Right renal cortex interstitium (tissue), 3 donors: ENCODE measurements around the gene SAP25. TPM values are rescaled to one million over a fixed set of nuclear protein-coding genes. Genes with fewer than 3 reads are reported as not detected.
"Not testable (repeated sequence)": the region's sequence is repeated elsewhere in the genome, so short reads cannot be mapped to it uniquely, and the experiment has no call there.

Experiments used
- DNase-seq, 3 donors: peaks; one replicate each; pipeline ENCODE4 v3.0.0-alpha.2; 2013; ENCODE audit warnings: low read depth in 3 of 3, low spot score in 2 of 3
- polyA plus RNA-seq, 3 donors: library from polyadenylated mRNA; unstranded; fragments of 120-200 nt; gene quantifications; one replicate each; pipeline ENCODE4 v1.2.1, GENCODE V29; 2013; ENCODE audit not compliant: insufficient read length in 3 of 3

SAP25 gene
- polyA plus RNA-seq, 3 donors = 0.82 to 1.7 (median 1.6) TPM

DNA sequence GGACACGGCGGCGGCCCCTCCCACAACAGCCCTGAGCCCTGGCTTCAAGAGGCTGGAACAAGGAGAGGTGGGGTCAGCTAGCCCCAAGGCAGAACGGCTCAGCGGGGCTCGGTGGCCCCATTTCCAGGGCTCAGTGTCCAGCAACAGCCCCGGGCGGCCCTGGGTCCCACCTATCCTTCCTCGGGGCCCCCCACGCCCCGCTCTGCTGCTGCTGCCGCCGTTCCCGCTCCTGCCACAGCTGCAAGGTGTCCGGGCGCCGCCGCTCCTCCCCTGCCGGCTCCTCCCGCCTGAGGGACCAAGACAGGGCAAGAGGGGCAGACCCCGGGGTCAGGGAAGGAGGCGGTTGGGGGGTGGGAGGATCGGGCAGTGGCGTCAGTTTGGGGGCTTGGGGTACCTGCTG, 3.4 kb upstream of the SAP25 start:
- no peak for DNase-seq

DNA sequence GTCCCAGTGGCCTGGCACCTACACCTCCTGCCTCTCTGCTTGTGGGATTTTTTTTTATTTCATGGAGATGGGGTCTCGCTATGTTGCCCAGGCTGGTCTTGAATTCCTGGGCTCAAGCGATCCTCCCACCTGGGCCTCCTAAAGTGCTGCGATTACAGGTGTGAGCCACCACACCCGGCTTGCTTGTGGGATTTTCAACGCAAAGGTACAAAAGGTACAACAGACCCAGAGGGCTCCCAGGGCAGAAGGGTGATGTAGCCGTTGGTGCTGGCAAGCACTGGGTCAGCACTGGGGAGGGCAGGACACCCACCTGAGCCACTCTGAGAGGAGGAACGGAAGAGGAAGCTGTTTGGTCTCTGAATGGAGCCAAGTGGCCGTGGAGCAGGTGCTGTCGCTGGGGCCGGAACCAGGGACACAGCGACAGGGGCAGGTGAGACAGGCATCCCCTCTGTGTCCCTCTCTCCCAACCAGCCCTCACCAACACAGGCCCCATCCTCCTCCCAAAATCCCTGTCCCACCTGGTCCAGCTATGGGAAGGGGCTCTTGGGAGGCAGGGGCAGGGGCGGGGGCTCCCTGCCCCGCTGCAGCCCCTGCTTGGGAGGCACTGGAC, 2.8 kb upstream of the SAP25 start:
- no peak for DNase-seq

- no peak for DNase-seq
Measured at GRCh38 chr7:100575746-100576383, 2.2 kb upstream of the SAP25 start.

- DNase-seq = no peak
Measured at GRCh38 chr7:100575206-100575631, 1.5 kb upstream of the SAP25 start.

DNA sequence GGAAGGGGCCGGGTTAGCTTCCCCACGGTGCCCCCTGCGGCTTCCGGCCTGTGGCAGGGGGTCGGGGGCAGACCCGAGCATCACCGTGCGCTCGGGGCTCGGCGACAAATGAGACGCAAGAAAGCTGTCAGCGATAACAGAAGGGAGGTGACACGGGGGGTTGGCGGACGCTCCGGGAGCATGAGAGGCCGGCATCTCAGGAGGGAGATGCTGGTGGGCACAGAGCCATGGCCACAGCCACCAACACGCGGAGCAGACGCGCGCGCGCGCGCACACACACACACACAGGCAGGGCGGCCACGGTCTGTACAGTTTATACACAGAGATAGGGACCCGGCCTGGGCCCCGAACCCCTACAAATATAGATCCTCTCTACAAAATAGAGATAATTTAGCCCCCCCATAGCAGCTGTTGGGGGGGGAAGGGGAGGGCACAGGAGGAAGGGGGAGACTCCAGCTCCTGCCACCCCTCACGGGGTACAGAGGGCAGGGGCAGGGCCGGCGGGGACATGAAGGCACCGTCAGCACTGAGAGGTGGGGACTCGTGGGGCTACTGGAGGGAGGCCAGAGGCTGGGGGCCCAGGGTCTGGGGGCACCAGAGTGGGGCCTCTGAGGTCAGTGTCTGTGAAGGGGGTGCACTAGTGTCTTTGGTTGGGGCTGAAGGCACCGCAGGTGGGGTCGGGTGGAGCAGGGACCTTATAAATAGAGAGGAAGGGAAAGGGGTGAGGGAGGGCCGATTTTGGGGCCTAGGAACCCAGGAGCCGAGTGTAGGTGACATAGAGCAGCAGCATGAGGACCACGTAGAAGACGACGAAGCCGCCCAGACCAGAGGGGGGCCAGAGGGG, 884 bp upstream of the SAP25 start:
- no peak for DNase-seq

GRCh38 chr7:100572949-100573675, 588 bp downstream of the SAP25 start:
- DNase-seq = no peak

DNA sequence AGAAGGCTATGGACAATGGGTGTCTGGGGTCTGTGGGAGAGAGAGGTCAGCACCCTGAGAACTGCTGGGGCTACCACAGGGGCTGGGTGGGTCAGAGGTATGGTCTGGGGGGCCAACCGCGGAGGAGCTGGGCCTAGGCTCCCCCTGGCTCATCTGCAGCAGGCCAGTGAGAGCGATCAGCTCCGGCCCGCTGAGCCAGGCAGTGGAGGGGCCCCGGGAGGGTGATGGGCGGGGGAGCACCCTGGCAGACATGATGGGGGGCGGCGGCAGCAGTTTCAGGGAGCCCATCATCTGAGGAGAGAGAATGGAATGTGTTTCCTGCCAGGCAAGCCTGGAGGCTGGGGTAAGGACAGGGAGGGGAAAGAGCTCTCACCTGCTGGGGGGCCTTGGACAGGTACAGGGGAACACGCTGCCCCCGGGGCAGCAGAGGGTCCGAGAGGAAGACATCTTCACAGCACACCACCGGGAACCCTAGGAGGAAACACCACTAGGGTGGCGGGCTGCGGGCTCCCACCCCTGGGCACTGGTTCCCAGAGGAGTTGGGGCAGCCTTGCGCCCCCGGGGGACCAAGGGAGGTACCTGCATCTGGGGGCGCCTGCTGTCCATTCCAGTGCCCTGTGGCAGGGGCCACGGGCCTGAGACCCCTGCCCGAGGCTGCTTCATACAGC, 1.3 kb downstream of the SAP25 start:
- no peak for DNase-seq

GRCh38 chr7:100571829-100572116, 1.9 kb downstream of the SAP25 start:
- DNase-seq = no peak

DNA sequence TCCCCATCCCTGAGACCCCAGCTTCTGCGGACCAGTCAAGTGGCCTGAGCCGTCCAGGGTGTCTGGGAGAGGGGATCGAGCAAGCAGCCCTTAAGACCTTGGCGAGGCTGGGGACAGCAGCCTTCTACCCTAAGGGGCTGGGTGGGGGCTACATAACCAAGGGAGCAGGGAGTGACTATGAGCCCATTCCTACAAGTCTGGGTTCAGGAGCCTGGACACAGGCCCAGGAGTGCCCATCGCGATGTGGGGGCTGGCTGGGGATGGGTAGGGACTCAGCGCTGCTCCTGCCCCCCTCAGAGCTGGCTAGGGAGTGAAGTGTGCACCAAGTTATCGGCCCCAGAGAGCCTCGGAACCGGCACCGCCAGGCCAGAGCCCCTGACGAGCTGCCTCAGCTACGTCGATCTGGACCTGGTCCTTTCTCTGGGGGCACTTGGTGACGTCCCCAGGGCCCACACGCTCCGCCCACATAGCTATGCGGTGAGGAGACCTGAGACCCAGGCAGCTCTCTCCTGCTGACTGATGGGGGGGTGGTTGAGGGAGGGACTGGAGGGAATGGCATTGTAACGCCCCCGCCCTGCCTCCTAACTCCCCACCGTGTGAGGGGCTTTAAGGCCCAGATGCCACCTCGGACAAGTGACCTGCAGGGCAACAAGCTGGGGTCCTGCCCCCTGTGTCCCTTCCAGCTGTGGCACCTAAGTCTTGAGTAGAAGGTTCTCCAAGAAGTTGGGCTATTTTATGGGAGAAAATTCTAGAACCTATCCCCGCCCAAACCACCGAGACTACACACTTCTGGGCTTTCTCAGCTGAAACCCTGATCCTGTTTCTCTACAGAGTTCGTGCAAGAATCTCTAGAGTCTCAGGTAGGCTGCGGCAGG, 2.5 kb downstream of the SAP25 start:
- no peak for DNase-seq

GRCh38 chr7:100568896-100569844, 4.5 kb downstream of the SAP25 start:
- DNase-seq = no peak

DNA sequence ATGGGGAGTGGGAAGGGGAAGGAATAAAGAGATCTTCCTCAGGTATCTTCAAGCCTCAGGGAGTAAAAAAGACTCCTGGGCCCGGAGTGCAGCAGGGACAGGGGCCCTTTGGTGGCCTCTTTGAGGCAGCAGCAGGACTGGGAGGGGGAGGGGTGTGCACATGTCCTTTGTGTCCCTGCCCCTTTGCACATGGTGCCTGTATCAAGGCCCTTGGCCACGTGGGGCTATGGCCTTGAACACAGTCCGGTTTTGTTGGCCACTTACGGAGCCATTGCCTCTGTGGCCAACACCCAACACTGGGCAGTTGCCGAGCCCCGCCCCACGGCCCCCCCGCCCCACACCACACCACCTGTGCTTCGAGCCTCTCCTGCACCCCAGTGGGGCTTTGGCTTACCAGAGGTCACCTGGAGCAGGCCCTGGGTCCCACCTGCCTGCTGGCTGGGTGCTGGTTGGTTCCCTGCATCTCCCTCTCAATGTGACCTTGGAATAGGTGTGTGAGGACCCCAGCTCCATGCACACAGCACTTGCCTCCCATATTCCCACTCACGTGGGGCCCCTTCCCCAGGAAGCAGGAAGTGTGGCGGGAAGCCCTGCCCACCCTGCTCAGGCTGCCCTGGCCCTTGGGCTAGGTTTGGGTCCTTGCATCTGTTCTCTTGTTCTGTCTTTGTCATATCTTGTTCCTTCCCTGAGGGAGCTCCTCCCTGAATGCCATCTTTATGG, 5.4 kb downstream of the SAP25 start:
- no peak for DNase-seq

DNA sequence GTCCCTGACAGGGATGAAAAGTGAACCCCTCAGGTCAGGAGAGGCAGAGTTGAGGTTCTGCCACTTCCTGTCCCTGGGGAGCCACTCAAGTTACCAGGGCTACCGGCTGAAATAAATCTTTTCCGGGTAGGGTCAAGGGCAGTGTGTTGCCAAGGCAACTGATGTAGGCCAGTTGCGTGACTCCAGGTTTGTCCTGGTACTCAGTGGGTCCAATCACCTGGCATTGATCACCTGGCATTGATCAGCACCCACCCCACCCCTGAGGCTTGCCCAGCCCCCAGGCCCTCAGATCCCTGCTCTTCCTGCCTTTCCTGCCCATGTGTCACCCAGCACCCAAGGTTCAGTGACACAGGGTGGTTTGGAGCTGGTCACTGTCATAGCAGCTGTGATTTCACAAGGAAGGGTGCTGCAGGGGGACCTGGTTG, 5.9 kb downstream of the SAP25 start:
- DNase-seq = no peak

GRCh38 chr7:100567031-100567730, 6.5 kb downstream of the SAP25 start:
- no peak for DNase-seq

DNA sequence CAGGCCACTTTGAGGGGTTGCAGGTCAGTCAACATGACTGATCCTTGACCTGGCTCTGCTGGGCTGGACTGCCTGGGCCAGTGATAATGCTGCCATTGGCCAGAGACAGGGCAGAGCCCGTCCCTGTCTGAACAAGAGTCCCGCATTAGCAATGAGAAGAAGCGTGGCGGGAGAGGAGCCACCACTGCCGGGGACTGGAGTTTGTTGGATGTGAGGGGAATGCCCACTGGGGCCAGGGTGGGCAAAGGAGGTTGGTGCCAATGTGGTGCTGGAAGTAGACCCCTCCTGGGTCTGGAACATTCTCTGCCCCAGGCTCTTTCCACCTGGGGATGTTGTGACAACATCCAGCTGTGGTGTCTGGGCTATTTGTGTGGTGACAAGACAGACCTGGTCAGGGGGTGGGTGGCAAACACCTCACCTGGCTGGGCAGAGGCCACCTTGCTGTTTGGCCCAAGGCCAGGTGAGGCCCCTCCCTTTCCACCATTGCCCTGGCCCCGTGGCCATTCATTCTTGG, 7.6 kb downstream of the SAP25 start:
- DNase-seq = no peak

DNA sequence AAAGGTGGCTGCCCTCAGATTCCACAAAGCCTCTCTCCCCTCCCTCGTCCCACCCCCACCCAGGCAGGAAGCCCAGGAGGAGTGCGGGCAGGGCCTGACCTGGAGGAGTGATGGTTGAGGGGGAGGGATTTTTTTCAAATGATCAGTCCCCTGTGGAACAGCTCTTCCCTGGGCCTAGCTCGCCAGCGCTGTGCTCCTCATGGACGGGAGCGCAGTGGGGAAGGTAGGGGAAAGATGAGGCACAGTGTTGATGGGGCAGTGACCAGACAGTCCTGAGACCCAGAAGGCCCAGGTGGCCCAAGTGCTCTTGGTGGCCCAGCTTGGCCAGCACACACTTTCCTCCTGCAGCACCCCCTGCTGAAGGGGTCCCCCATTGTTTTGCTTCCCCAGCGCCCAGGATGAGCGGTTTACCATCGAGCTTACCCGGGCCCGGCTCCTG, 8.5 kb downstream of the SAP25 start:
- no peak for DNase-seq

GRCh38 chr7:100564405-100564804, 9.3 kb downstream of the SAP25 start:
- not testable (repeated sequence) for DNase-seq

DNA sequence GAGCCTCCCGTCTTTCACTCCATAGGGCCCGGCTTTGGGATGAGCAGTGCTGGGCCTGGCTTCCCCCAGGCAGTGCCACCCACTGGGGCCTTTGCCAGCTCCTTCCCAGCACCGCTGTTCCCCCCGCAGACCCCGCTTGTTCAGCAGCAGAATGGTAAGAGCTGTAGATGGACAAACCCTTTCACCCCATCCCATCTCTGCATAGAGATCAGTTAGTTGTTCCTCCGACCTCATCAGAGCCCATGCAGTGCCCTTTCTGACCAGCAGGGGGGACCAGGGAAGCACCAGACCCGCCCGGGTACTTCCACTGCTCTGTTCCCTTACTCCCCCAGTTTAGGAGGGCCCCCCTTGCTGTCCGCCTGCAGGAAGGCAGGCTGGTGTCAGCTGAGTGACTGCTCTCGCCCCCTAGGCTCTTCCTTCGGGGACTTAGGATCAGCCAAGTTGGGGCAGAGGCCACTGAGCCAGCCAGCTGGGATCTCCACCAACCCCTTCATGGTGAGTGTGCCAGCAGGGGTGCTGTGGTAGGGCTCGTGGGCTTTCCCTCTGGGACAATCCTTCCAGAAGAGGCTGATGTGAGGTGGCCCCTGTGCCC, 9.8 kb downstream of the SAP25 start:
- DNase-seq = no peak
